ACC112 (cell line): ENCODE results near the gene BICRA.
"Not testable (repeated sequence)": the region's sequence is repeated elsewhere in the genome, so short reads cannot be mapped to it uniquely, and the experiment has no call there.

ENCODE experiments used
- H2AFZ ChIP-seq: fragments of 200-600 bp; sonication (generic); one replicate; pipeline ENCODE4 v1.6.0; 2017; ENCODE audit warnings: antibody characterized with exemption, low read length; ENCODE audit not compliant: unreplicated experiment
- H3K27ac ChIP-seq: fragments of 200-600 bp; sonication (generic); 2 replicates; pipeline ENCODE4 v1.5.1; 2014; ENCODE audit warnings: low read depth, mild to moderate bottlenecking, antibody characterized with exemption, low read length, moderate library complexity
- H3K27me3 ChIP-seq: fragments of 200-600 bp; sonication (generic); 2 replicates; pipeline ENCODE4 v1.6.1; 2014; ENCODE audit warnings: mild to moderate bottlenecking, antibody characterized with exemption, low read length, moderate library complexity, mixed read lengths; ENCODE audit not compliant: insufficient read depth
- H3K36me3 ChIP-seq: fragments of 200-600 bp; sonication (generic); 2 replicates; pipeline ENCODE4 v1.6.1; 2016; ENCODE audit warnings: mild to moderate bottlenecking, antibody characterized with exemption, low read length, moderate library complexity, mixed read lengths; ENCODE audit not compliant: insufficient read depth
- H3K4me1 ChIP-seq: fragments of 200-600 bp; sonication (generic); one replicate; pipeline ENCODE4 v1.6.1; 2016; ENCODE audit warnings: low read length, mixed read lengths; ENCODE audit not compliant: insufficient read depth, unreplicated experiment, control insufficient read depth
- H3K4me3 ChIP-seq: fragments of 200-600 bp; sonication (generic); 2 replicates; pipeline ENCODE4 v1.5.1; 2014; ENCODE audit warnings: mild to moderate bottlenecking, low read depth, low read length
- H3K79me2 ChIP-seq: fragments of 200-600 bp; sonication (generic); one replicate; pipeline ENCODE4 v1.6.0; 2016; ENCODE audit warnings: low read length; ENCODE audit not compliant: control insufficient read depth, unreplicated experiment, insufficient read depth

BICRA gene

GRCh38 chr19:47718415-47719046 lies 109.6 kb downstream of the BICRA start:
- not testable (repeated sequence) for H3K36me3 ChIP-seq

GRCh38 chr19:47719047-47719859 lies 110.3 kb downstream of the BICRA start:
- H3K4me1 ChIP-seq: peaks cover 33% of the 10 kb centered on the region
- peak overlapping the region; percentile 87 for H3K27ac ChIP-seq
- H3K79me2 ChIP-seq: peaks cover 48% of the 10 kb centered on the region
- no peak overlapping the region for H2AFZ ChIP-seq
- no peaks in the 10 kb centered on the region for H3K27me3 ChIP-seq
- H3K4me3 ChIP-seq: peak overlapping the region; percentile 57
- H3K36me3 ChIP-seq: peaks cover 5% of the 10 kb centered on the region; the same call in 1 of the 2 replicates

More at GRCh38 chr19:47718415-47719046, 109.6 kb downstream of the BICRA start:
- not testable (repeated sequence) for H3K27me3 ChIP-seq, H2AFZ ChIP-seq
- peak overlapping the region; percentile 87 for H3K27ac ChIP-seq
- peak overlapping the region; percentile 57; the same call in 1 of the 2 replicates for H3K4me3 ChIP-seq
- peaks cover 53% of the 10 kb centered on the region for H3K79me2 ChIP-seq
- H3K4me1 ChIP-seq: peaks cover 30% of the 10 kb centered on the region

- Histone ChIP-seq H3K79me2 (peaks cover 37% of the 10 kb centered on the region), H3K27ac (peak overlapping the region; percentile 87; the same call in 1 of the 2 replicates), H3K4me3 (no peak overlapping the region)
Measured at GRCh38 chr19:47720669-47721422, 111.9 kb downstream of the BICRA start.

DNA sequence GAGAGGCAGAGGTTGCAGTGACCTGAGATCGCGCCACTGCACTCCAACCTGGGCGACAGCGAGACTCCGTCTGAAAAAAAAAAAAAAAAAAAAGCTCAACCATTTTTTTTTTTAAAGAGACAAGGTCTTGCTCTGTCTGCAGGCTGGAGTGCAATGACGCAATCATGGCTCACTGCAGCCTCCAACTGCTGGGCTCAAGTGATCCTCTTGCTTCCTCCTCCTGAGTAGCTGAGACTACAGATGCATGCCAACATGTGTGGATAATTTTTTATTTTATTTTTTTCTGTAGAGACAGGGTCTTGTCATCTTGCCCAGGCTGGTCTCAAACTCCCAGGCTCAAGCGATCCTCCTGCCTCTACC lies 114.6 kb downstream of the BICRA start:
- Histone ChIP-seq H3K79me2 (peaks cover 22% of the 10 kb centered on the region), H2AFZ (no peak overlapping the region), H3K27me3 (no peaks in the 10 kb centered on the region), H3K4me1 (peaks cover 40% of the 10 kb centered on the region), H3K27ac (peak overlapping the region; percentile 92), H3K36me3 (peaks cover 5% of the 10 kb centered on the region; the same call in 1 of the 2 replicates), H3K4me3 (no peak overlapping the region)

More at GRCh38 chr19:47720669-47721422, 111.9 kb downstream of the BICRA start:
- Histone ChIP-seq H3K36me3 (peaks cover 8% of the 10 kb centered on the region; the same call in 1 of the 2 replicates), H2AFZ (no peak overlapping the region), H3K4me1 (peaks cover 33% of the 10 kb centered on the region), H3K27me3 (no peaks in the 10 kb centered on the region)

- Histone ChIP-seq H3K27me3 (no peaks in the 10 kb centered on the region), H2AFZ (no peak overlapping the region), H3K4me3 (no peak overlapping the region), H3K79me2 (peaks cover 22% of the 10 kb centered on the region), H3K4me1 (peaks cover 42% of the 10 kb centered on the region), H3K27ac (peak overlapping the region; percentile 58), H3K36me3 (peaks cover 15% of the 10 kb centered on the region; the same call in 1 of the 2 replicates)
Measured at GRCh38 chr19:47725759-47726401, 116.9 kb downstream of the BICRA start.

GRCh38 chr19:47726467-47726866 lies 117.5 kb downstream of the BICRA start:
- H3K27me3 ChIP-seq: no peaks in the 10 kb centered on the region
- peaks cover 16% of the 10 kb centered on the region; the same call in 1 of the 2 replicates for H3K36me3 ChIP-seq
- peaks cover 24% of the 10 kb centered on the region for H3K79me2 ChIP-seq
- no peak overlapping the region for H3K4me3 ChIP-seq
- H3K27ac ChIP-seq: peak overlapping the region; percentile 58
- H2AFZ ChIP-seq: no peak overlapping the region
- peaks cover 42% of the 10 kb centered on the region for H3K4me1 ChIP-seq

- H3K4me1 ChIP-seq: peaks cover 31% of the 10 kb centered on the region
- H3K27ac ChIP-seq: peak overlapping the region; percentile 29; the same call in 1 of the 2 replicates
- H3K4me3 ChIP-seq, H2AFZ ChIP-seq, H3K27me3 ChIP-seq: not testable (repeated sequence)
- peaks cover 19% of the 10 kb centered on the region; the same call in 1 of the 2 replicates for H3K36me3 ChIP-seq
- peaks cover 20% of the 10 kb centered on the region for H3K79me2 ChIP-seq
Measured at GRCh38 chr19:47728295-47728694, 119.4 kb downstream of the BICRA start.

DNA sequence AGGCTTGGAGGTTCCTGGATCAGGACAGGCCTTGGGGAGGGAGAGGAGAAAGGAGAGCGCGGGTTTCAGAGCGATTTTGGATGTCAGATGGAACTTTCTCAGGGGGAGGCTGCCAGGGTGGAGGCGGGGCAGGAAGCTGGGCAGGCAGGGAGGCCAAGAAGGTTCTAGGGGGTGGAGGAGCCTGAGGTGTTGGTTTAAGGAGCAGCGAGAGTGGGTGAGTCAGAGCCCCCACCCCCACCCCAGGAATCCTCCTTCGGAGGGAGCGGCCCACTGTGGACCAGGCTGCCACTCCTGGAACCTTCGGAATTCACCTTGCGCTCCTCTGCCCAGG lies 120.5 kb downstream of the BICRA start:
- Histone ChIP-seq H3K36me3 (peaks cover 18% of the 10 kb centered on the region; the same call in 1 of the 2 replicates), H3K79me2 (peaks cover 21% of the 10 kb centered on the region), H3K4me1 (peaks cover 29% of the 10 kb centered on the region), H3K4me3 (no peak overlapping the region), H3K27ac (peak overlapping the region; percentile 74), H2AFZ (no peak overlapping the region), H3K27me3 (no peaks in the 10 kb centered on the region)

GRCh38 chr19:47729799-47730520 lies 121.0 kb downstream of the BICRA start:
- no peak overlapping the region for H3K4me3 ChIP-seq
- H2AFZ ChIP-seq: no peak overlapping the region
- peaks cover 29% of the 10 kb centered on the region for H3K4me1 ChIP-seq
- peaks cover 17% of the 10 kb centered on the region; the same call in 1 of the 2 replicates for H3K36me3 ChIP-seq
- peak overlapping the region; percentile 74 for H3K27ac ChIP-seq
- H3K79me2 ChIP-seq: peaks cover 20% of the 10 kb centered on the region
- H3K27me3 ChIP-seq: no peaks in the 10 kb centered on the region
